Keratinocyte (primary cell): ENCODE results near the gene ZNF337. TPM values are rescaled to one million over a fixed set of nuclear protein-coding genes. Genes with fewer than 3 reads are reported as not detected.

Experiments used
- DNase-seq: peaks from one replicate; pipeline ENCODE4 v3.0.0-alpha.2; 2011; ENCODE audit warnings: low read depth, missing footprints, low spot score
- FAIRE-seq: peaks from 2 replicates; lab custom pipeline; 2011; peaks lifted over from hg19 to GRCh38; lab: Jason Lieb, UNC
- H2AFZ ChIP-seq: 2 replicates; pipeline ENCODE4 v1.6.0; 2012; ENCODE audit warnings: low read length, control low read depth, inconsistent platforms; ENCODE audit not compliant: control insufficient read depth
- H3K27ac ChIP-seq: 2 replicates; pipeline ENCODE4 v1.5.1; 2011; ENCODE audit warnings: low read length; ENCODE audit not compliant: control insufficient read depth, insufficient read depth
- H3K27me3 ChIP-seq: 3 replicates; pipeline ENCODE4 v1.6.0; 2011; ENCODE audit warnings: low read length; ENCODE audit not compliant: control insufficient read depth, insufficient read depth; ENCODE audit errors: extremely low read depth
- H3K36me3 ChIP-seq, 2 experiments: 2 replicates in 1 of 2; 3 replicates in 1 of 2; pipeline ENCODE4 v1.5.1; 2011; ENCODE audit warnings: low read length in 2 of 2, mild to moderate bottlenecking in 1 of 2; ENCODE audit not compliant: control insufficient read depth in 2 of 2, insufficient read depth in 2 of 2; ENCODE audit errors: extremely low read depth in 1 of 2
- H3K4me1 ChIP-seq: 3 replicates; pipeline ENCODE4 v1.5.1; 2011; ENCODE audit warnings: low read length; ENCODE audit not compliant: control insufficient read depth, insufficient read depth; ENCODE audit errors: extremely low read depth
- H3K4me2 ChIP-seq: 3 replicates; pipeline ENCODE4 v1.6.0; 2011; ENCODE audit warnings: low read depth, low read length; ENCODE audit not compliant: control insufficient read depth, insufficient read depth; ENCODE audit errors: extremely low read depth
- H3K4me3 ChIP-seq, 3 experiments: fragments of 200-600 bp in 1 of 3; sonication (generic) in 1 of 3; 2 replicates in 2 of 3; 3 replicates in 1 of 3; pipeline ENCODE4 v1.5.1; 2011 to 2016; ENCODE audit warnings: low read length in 3 of 3, mild to moderate bottlenecking in 3 of 3, control low read depth in 2 of 3, inconsistent platforms in 1 of 3, low read depth in 1 of 3, mixed read lengths in 1 of 3, mixed run types in 1 of 3, moderate library complexity in 1 of 3; ENCODE audit not compliant: control insufficient read depth in 2 of 3, insufficient read depth in 2 of 3; ENCODE audit errors: extremely low read depth in 1 of 3
- H3K79me2 ChIP-seq: 2 replicates; pipeline ENCODE4 v1.6.0; 2012; ENCODE audit warnings: low read length; ENCODE audit not compliant: control insufficient read depth, insufficient read depth
- H3K9ac ChIP-seq: 3 replicates; pipeline ENCODE4 v1.6.0; 2011; ENCODE audit warnings: low read length; ENCODE audit not compliant: control insufficient read depth, insufficient read depth; ENCODE audit errors: extremely low read depth
- H3K9me1 ChIP-seq: 3 replicates; pipeline ENCODE4 v1.6.0; 2011; ENCODE audit warnings: low read length; ENCODE audit not compliant: control insufficient read depth, insufficient read depth; ENCODE audit errors: extremely low read depth
- H3K9me3 ChIP-seq: 2 replicates; pipeline ENCODE4 v1.5.1; 2012; ENCODE audit warnings: low read depth, low read length; ENCODE audit not compliant: control insufficient read depth
- H4K20me1 ChIP-seq: 3 replicates; pipeline ENCODE4 v1.6.0; 2011; ENCODE audit warnings: low read length; ENCODE audit not compliant: control insufficient read depth, insufficient read depth; ENCODE audit errors: extremely low read depth
- EZH2 ChIP-seq: IDR thresholded peaks from one replicate; pipeline ENCODE4 v1.6.1; 2012; ENCODE audit warnings: inconsistent platforms, mild to moderate bottlenecking, low read length, moderate library complexity
- dilution Hi-C: fragments of 300-500 bp; cut with MboI; formaldehyde crosslinking; loops from one replicate; pipeline ENCODE4 v1.7.0; 2020; ENCODE audit warnings: low sequenced_read_pairs; ENCODE audit not compliant: extremely low pct_ligation_motif_present
- polyA plus RNA-seq, 5 experiments: library from polyadenylated mRNA; depleted of rRNA in 3 of 5; stranded (reverse) in 3 of 5; stranded (forward) in 1 of 5; unstranded in 1 of 5; fragments of >200 nt; gene quantifications; 1 replicate in 1 of 5; 2 replicates in 3 of 5; 3 replicates in 1 of 5; pipeline versions ENCODE4 v1.2.1 to v1.2.3, GENCODE V29; 2011 to 2012; ENCODE audit warnings: missing spikeins in 2 of 5, low read depth in 1 of 5, low replicate concordance in 1 of 5
- TF ChIP-seq, protein P1 (sequence below), 3 experiments: IDR thresholded peaks in 1 of 3; conservative IDR thresholded peaks in 1 of 3; optimal IDR thresholded peaks in 1 of 3; 2 replicates in 2 of 3; 3 replicates in 1 of 3; pipeline versions ENCODE3 to v1.5.1; 2011; ENCODE audit warnings: low read length in 3 of 3, mild to moderate bottlenecking in 3 of 3, moderate library complexity in 2 of 3, control low read depth in 1 of 3, inconsistent platforms in 1 of 3; ENCODE audit not compliant: insufficient read depth in 2 of 3; ENCODE audit errors: extremely low read depth in 1 of 3

Gene ZNF337
- polyA plus RNA-seq, 1 donor (not counting 4 experiments of a cell fraction or from before 2014, with no cell fraction given): 15.9 TPM

DNA sequence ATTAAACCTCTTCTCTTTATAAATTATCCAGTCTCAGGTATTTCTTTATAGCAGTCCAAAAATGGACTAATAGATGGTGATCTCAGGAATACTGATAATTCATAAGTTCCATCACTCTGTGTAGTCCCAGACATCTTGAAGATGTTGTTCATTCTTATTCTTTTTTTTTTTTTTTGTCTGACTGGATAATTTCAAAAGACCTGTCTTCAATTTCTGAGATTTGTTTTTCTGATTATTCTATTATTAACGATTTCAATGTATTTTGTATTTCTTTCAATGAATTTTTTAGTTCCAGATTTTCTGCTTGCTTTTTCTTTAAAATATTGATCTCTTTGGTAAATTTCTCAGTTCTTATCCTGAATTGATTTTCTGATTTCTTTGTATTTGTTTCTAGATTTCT is 29.7 kb upstream of the ZNF337 start:
- DNase-seq: no peak
- Histone ChIP-seq H3K79me2 (no peaks in the 10 kb centered on the region), H3K9me3 (no peaks in the 10 kb centered on the region), H2AFZ (no peak overlapping the region), H3K27ac (no peak overlapping the region), H3K4me2 (no peak overlapping the region), H3K9me1 (no peaks in the 10 kb centered on the region), H3K4me1 (no peaks in the 10 kb centered on the region), H3K36me3 (no peaks in the 10 kb centered on the region), H3K4me3 (no peak overlapping the region), H3K27me3 (no peaks in the 10 kb centered on the region), H4K20me1 (no peaks in the 10 kb centered on the region), H3K9ac (no peak overlapping the region)
- dilution Hi-C loops: no loop called here
- FAIRE-seq: no peak
- TF ChIP-seq, protein P1, sequence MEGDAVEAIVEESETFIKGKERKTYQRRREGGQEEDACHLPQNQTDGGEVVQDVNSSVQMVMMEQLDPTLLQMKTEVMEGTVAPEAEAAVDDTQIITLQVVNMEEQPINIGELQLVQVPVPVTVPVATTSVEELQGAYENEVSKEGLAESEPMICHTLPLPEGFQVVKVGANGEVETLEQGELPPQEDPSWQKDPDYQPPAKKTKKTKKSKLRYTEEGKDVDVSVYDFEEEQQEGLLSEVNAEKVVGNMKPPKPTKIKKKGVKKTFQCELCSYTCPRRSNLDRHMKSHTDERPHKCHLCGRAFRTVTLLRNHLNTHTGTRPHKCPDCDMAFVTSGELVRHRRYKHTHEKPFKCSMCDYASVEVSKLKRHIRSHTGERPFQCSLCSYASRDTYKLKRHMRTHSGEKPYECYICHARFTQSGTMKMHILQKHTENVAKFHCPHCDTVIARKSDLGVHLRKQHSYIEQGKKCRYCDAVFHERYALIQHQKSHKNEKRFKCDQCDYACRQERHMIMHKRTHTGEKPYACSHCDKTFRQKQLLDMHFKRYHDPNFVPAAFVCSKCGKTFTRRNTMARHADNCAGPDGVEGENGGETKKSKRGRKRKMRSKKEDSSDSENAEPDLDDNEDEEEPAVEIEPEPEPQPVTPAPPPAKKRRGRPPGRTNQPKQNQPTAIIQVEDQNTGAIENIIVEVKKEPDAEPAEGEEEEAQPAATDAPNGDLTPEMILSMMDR (optimal IDR thresholded peaks at IDR 0.05 in 1 of 3, IDR thresholded peaks at IDR 0.05 in 1 of 3, conservative IDR thresholded peaks at IDR 0.05 in 1 of 3; ENCODE audit: extremely low read depth in 1 of 3, insufficient read depth in 2 of 3, low read length in 3 of 3): no peak

DNA sequence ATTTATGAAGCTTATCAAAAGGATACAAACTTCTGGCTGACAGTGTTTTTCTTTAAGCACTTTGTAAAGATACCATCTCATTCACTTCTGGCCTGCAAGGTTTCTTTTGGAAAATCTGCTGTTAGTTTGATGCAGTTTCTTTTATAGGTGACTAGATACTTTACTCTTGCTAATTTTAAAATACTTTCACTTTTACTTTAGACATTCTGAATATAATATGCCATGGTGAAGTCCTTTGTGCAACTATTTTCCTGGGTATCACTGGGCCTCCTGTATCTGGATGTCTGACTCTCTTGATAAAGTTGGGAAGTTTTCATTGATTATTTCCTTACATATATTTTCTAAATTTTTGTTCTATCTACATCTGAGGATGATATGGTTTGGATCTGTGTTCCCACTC is 29.0 kb upstream of the ZNF337 start:
- H3K36me3 ChIP-seq: no peaks in the 10 kb centered on the region
- DNase-seq (no peak), FAIRE-seq (no peak)
- H2AFZ ChIP-seq: no peak overlapping the region
- dilution Hi-C loops: no loop called here
- no peaks in the 10 kb centered on the region for H3K9me3 ChIP-seq
- no peaks in the 10 kb centered on the region for H3K9me1 ChIP-seq
- TF ChIP-seq, protein P1 (optimal IDR thresholded peaks at IDR 0.05 in 1 of 3, IDR thresholded peaks at IDR 0.05 in 1 of 3, conservative IDR thresholded peaks at IDR 0.05 in 1 of 3; ENCODE audit: extremely low read depth in 1 of 3, insufficient read depth in 2 of 3, low read length in 3 of 3): no peak
- TF ChIP-seq EZH2: no peak
- H3K27me3 ChIP-seq: no peaks in the 10 kb centered on the region
- no peaks in the 10 kb centered on the region for H3K4me1 ChIP-seq
- H3K4me2 ChIP-seq: no peak overlapping the region
- H3K79me2 ChIP-seq: no peaks in the 10 kb centered on the region
- no peak overlapping the region for H3K9ac ChIP-seq
- H3K27ac ChIP-seq: no peak overlapping the region
- no peaks in the 10 kb centered on the region for H4K20me1 ChIP-seq
- no peak overlapping the region for H3K4me3 ChIP-seq
